KBM-7 (cell line): ENCODE measurements around the gene GLG1.

Experiments used
- DNase-seq: peaks from one replicate; pipeline ENCODE4 v3.0.0-alpha.2; 2015
- in situ Hi-C: fragments of 300-500 bp; cut with MboI; formaldehyde crosslinking; loops from 2 replicates; pipeline ENCODE4 v1.14.3; 2020; ENCODE audit warnings: low sequenced_read_pairs, low pct_unique_long_range_greater_than_20kb, mixed read lengths

The GLG1 gene

DNA sequence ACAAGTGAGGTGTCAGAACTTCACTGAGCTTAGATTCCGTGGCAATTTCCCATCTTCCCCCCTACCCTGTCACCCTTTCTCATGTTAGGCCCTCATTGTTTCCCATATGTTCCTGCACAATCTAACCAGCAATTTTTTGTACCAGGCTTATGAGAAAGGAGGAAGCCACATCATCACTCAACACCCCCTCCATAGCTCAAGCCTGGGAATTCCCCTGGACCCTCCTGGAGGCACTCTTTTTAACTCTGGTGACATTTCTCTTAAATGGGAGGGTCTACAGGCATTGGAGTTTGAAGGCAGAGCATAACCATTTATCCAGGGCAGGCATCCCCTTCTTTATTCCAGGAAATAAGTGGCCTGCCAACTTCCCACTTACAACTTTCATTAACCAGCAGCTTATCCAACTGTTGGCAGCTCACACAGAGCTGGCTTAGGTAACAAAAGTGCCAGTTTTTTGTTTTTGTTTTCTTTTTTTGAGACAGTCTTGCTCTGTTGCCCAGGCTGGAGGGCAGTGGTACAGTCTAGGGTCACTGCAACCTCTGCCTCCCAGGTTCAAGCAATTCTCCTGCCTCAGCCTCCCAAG is 10.4 kb upstream of the GLG1 start:
- in situ Hi-C loops, result no loop called here
- no peak for DNase-seq

DNA sequence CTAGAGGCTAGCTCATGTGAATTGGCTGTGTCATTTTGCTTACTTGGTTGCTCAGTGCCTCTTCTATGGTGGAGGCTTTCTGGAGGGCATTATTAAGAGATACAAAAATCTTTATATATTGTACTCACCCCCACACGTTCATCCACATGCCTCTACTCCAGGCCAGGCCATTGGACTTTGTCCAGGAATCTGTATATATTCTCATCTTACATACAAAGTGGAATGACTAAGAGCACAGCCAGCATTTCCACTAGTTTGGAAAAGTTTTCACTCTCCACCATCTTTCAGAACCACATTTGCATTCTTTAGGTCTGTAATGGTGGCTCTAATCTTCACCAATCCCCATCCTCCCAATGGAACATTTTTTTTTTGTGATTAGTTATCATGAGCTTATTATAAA is 4.8 kb upstream of the GLG1 start:
- in situ Hi-C loops, result no loop called here
- no peak for DNase-seq

DNA sequence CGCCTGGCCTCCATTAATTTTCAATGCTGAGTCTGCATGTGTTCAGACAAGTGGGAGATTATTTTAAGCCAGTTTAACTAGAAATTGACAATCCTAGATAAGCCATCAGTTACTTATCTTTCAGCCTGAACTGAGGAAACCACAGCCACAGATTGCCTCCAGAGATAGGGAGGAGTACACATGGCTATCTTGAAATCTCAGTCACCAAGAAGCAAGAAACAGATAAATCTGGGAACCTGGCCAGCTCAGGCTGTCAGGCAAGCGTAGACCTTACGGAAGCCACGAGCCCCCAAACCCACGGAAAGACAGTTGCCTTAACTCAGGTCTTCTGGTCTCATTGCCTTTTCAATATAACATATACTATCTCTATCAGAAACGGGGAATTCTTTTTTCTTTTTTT is 2.0 kb upstream of the GLG1 start:
- DNase-seq, result peak; percentile 95
- in situ Hi-C loops, result no loop called here

DNA sequence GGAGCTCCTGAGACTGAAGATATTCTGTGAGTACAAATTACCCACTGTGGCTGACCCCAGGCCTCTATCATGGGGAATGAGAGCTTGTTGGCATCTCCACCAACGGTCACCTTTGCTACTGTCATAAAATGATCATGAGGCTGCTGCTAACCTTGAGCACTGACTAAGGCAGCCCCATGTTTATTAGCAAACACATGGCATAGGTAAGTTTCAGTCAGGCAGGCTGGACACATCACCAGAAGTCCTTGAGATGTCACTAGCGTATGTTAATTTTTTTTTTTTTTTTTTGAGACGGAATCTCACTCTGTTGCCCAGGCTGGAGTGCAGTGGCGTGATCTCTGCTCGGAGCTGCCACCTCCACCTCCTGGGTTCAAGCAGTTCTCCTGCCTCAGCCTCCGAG is 1.5 kb upstream of the GLG1 start:
- DNase-seq, result no peak
- in situ Hi-C loops, result no loop called here

- DNase-seq, result no peak
- in situ Hi-C loops, result no loop called here
Measured at GRCh38 chr16:74607962-74608356, 1.0 kb upstream of the GLG1 start.

DNA sequence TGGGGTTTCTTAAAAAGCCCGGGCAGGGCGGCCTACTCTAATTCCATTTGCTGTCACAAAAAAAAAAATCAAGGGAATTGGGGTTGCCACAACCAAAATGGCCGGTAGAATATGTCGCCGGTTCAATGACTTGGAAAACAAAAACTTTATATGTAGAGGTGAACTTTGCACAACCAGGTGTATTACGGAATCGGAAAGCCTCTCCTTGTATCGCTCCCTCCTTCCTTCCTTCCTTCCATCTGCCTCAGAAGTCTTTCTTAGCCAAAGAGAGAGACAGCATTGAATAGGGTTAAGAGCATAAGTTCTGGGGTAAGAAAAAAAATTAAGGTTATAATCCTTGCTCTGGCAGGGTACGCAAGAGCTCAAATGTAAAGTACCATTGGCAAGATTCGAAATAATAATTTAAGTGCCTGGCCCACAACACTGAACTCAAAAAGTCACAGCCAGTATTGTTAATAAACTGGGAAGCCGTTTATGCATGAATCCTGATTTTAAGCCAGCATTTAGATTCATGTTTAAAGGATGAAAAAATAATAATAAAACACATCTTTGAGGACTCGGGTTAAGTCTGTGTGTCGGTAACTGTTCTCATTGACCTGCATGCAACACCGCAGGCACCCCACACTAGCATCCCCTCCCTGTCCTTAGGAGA is 522 bp upstream of the GLG1 start:
- in situ Hi-C loops, result no loop called here
- no peak for DNase-seq

DNA sequence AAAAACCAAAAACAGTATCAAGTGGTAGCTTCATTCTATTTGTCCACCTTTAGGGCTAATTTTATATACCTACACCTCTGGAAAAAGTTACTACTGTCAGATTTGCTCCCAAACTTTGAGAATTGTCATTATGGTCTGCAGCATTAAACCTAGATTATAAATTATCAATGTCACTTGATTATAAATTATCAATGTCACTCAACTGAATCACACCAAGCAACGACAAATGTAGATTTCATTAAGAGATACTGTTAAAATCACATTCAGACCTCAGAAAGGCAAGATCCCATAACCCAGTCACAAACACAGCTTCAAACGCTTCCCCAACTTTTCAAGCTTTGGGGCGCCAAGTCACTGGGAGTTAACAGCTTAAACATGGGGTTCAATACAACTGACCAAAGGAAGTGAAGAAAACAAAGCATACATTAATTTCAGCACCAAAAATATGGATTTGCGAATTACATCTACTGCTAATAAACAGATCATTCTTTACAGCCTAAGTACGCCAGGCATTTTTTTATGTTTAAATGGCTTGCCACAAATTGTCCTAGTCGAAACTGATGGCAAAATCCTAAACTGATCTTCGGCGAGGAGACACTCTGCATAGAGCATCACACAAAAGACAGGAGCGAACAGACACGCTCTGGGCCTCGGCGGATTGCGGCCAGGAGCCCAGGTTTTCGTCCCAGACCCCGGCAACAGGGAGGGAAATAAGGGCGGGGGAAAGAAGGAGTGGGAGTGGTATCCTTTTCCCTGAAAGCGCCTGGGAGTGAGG is 981 bp downstream of the GLG1 start:
- in situ Hi-C loops, result no loop called here
- DNase-seq, result no peak

DNA sequence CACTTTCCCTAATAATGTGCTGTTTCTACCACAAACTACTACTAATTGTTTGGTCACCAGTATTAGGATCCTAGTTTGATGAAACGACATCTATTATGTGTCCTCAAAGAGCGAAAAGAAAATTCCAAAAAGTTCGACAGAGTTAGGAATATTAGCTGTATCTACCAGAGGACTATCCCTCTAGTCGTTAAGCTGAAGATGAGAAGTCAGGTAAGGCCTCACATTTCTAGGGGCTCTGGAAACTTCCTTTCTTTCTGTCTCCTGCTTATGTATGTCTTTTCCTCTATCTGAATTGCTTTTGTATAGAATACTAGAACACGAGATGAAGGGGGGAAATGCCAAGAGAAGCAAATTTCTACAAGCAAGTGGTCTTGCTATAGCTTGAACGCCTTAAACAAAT is 1.6 kb downstream of the GLG1 start:
- in situ Hi-C loops, result no loop called here
- DNase-seq, result no peak

GRCh38 chr16:74603848-74604247 is 3.1 kb downstream of the GLG1 start:
- in situ Hi-C loops, result no loop called here

GRCh38 chr16:74601126-74601871 is 5.6 kb downstream of the GLG1 start:
- peak; percentile 24 for DNase-seq

More at GRCh38 chr16:74603848-74604247, 3.1 kb downstream of the GLG1 start:
- no peak for DNase-seq

GRCh38 chr16:74596586-74596985 is 10.3 kb downstream of the GLG1 start:
- in situ Hi-C loops, result no loop called here
- no peak for DNase-seq

More at GRCh38 chr16:74601126-74601871, 5.6 kb downstream of the GLG1 start:
- in situ Hi-C loops, result no loop called here

DNA sequence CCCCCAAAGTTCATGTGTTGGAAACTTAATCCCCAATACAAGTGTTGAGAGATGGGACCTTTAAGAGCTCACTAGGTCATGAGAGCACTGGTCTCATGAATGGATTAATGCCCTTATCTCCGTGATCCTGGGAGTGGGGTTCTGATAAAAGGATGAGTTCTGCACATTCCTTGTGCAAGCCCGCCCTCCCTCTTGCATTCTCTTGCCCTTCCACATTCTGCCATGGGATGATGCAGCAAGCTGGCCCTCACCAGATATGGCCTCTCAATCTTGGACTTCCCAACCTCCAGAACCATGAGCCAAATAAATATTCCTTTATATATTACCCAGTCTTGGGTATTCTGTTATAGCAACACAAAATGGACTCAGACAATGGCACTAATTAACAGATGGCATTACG is 14.1 kb downstream of the GLG1 start:
- DNase-seq, result no peak
- in situ Hi-C loops, result no loop called here

DNA sequence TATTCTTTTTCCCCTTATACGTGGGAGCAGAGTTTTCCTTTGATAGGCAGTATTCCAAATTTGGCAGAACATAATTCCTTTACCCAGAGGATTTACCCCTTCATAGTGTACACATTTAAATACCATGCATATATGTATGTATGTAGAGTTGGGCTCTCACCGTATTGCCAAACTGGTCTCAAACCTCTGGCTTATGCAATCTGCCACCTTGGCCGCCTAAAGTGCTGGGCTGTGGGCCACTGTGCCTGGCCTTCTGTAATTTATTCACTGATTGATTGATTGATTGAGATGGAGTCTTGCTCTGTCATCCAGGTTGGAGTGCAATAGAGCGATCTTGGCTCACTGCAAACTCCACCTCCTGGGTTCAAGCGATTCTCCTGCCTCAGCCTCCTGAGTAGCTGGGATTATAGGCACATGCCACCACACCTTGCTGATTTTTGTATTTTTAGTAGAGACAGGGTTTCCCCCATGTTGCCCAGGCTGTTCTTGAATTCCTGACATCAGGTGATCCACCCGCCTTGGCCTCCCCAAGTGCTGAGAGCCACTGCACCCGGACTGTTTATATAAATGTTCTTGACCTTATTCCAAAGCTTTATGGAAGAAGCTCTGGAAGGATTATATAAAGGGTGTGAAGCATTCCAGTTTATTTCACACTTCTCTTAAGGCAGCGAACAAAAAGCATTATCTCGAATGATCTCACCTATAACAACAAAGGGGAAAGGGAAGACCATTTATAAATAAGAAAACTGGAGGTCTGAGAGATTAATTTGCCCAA is 14.9 kb downstream of the GLG1 start:
- in situ Hi-C loops, result no loop called here

DNA sequence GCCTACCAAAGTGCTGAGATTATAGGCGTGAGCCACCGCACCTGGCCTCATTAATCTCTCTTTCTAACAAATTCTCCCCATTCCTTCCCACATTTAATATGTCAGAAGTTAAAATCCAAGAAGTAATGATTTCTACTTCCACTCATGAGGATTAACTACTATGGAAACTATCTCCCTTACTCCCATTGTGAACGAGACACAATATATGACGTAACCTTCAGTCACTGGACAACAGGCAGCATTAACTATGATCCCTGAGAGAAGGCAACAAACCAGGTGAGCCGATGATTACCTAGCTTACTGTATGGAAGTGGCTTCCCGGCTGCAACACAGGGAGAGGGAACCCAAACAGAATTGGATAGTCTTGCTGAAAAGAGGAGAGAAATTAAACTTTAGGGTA is 20.0 kb downstream of the GLG1 start:
- DNase-seq, result no peak
- in situ Hi-C loops, result no loop called here

More for the DNA sequence above, 14.9 kb downstream of the GLG1 start:
- no peak for DNase-seq

GRCh38 chr16:74585846-74586443 is 21.0 kb downstream of the GLG1 start:
- in situ Hi-C loops, result no loop called here
- DNase-seq, result no peak

GRCh38 chr16:74583926-74584666 is 22.8 kb downstream of the GLG1 start:
- DNase-seq, result no peak
- in situ Hi-C loops, result no loop called here

DNA sequence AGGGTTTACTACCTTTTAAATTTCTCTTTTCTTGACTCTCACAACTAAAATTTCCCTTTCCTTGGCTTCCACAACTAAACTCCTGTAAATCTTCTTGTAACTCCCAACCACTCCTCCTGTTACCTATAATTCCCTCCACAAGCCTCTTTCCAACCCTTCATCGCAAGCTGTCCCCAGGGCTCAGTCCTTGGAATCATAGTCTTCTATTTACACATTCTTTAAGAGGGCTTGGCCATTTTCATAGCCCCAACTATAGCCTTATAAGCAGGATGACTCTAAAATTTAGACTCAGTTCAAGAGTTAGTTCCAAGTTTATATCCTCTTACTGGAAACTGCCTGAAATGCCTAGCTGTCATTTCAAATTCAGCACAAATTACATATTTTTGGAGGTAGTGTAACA is 23.9 kb downstream of the GLG1 start:
- no peak for DNase-seq
- in situ Hi-C loops, result no loop called here

DNA sequence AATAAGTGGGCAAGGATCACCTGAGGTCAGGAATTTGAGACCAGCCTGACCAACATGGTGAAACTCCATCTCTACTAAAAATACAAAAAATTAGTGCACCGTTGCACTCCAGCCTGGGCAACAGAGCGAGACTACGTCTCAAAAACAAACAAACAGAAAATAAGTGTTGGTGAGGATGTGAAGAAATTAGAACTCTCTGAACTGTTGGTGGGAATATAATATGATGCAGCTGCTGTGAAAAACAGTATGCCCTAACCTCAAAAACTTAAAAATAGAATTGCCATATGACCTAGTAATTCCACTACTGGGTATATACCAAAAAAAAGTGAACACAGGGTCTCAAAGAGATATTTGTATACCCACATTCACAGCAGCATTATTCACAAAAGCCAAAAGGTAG is 26.1 kb downstream of the GLG1 start:
- in situ Hi-C loops, result no loop called here
- DNase-seq, result no peak
